SH-SY5Y (cell line): ENCODE measurements around the gene NPFF.

Source experiments
- GATA2 ChIP-seq: IDR thresholded peaks from 2 replicates; pipeline ENCODE4 v1.6.1; 2011; ENCODE audit warnings: mild to moderate bottlenecking, low read depth, low read length
- GATA3 ChIP-seq: IDR thresholded peaks from 2 replicates; pipeline ENCODE4 v1.6.1; 2011; ENCODE audit warnings: low read depth, mild to moderate bottlenecking, low read length, moderate library complexity

NPFF gene

GRCh38 chr12:53524476-53524875 lies 17.2 kb upstream of the NPFF start:
- TF ChIP-seq GATA3 (no peak), GATA2 (no peak)

GRCh38 chr12:53523131-53523530 lies 15.8 kb upstream of the NPFF start:
- TF ChIP-seq GATA2 = no peak
- no peak for TF ChIP-seq GATA3

GRCh38 chr12:53518381-53518780 lies 11.1 kb upstream of the NPFF start:
- TF ChIP-seq GATA3 (no peak), GATA2 (no peak)

GRCh38 chr12:53516758-53517455 lies 9.6 kb upstream of the NPFF start:
- no peak for TF ChIP-seq GATA3
- no peak for TF ChIP-seq GATA2

GRCh38 chr12:53515291-53515680 lies 8.0 kb upstream of the NPFF start:
- TF ChIP-seq GATA2 (no peak), GATA3 (no peak)

GRCh38 chr12:53514628-53515290 lies 7.5 kb upstream of the NPFF start:
- no peak for TF ChIP-seq GATA2
- TF ChIP-seq GATA3 = no peak

GRCh38 chr12:53513712-53514410 lies 6.6 kb upstream of the NPFF start:
- TF ChIP-seq GATA2 (no peak), GATA3 (no peak)

GRCh38 chr12:53510181-53510812 lies 3.0 kb upstream of the NPFF start:
- no peak for TF ChIP-seq GATA3
- TF ChIP-seq GATA2 = no peak

GRCh38 chr12:53508534-53509170 lies 1.4 kb upstream of the NPFF start:
- TF ChIP-seq GATA2 (no peak), GATA3 (no peak)

- TF ChIP-seq GATA2 = no peak
- TF ChIP-seq GATA3 = no peak
These were observed 260 bp upstream of the NPFF start for GRCh38 chr12:53507603-53507885.

- TF ChIP-seq GATA3 (no peak), GATA2 (no peak)
These were observed 866 bp downstream of the NPFF start for GRCh38 chr12:53506450-53506785.

GRCh38 chr12:53505555-53506449 lies 1.5 kb downstream of the NPFF start:
- TF ChIP-seq GATA3 (no peak), GATA2 (no peak)

- TF ChIP-seq GATA3 = no peak
- TF ChIP-seq GATA2 = no peak
These were observed 2.2 kb downstream of the NPFF start for GRCh38 chr12:53505086-53505485.
